ENCODE results near the gene ABCC11.

- TF ChIP-seq TAF1 (IDR thresholded peaks at IDR 0.05; ENCODE audit: low read depth, low read length) (no peak), POLR2A (IDR thresholded peaks at IDR 0.05; ENCODE audit: low read depth, low read length) (no peak), POLR2AphosphoS5 (IDR thresholded peaks at IDR 0.05; ENCODE audit: low read depth, low read length) (no peak), PAX5 (IDR thresholded peaks at IDR 0.05; ENCODE audit: insufficient read depth, low read length, severe bottlenecking) (no peak)
These were observed 26.4 kb downstream of the ABCC11 start for GRCh38 chr16:48220891-48221290.
